NB4 (cell line): Measurements from ENCODE around the gene TMEM126A.
A peak's percentile ranks its signal among the peaks of the same experiment; 100 is the strongest.
"Not testable (repeated sequence)": the region's sequence is repeated elsewhere in the genome, so short reads cannot be mapped to it uniquely, and the experiment has no call there.

Experiments
- DNase-seq: peaks from one replicate; pipeline ENCODE4 v3.0.0; 2010; ENCODE audit warnings: low read depth
- H3K4me3 ChIP-seq: one replicate; pipeline ENCODE4 v1.5.1; 2011; ENCODE audit warnings: mild to moderate bottlenecking, low read depth, low read length, moderate library complexity
- CTCF ChIP-seq: IDR thresholded peaks from one replicate; pipeline ENCODE4 v1.5.1; 2012; ENCODE audit warnings: low read depth, low read length
- MAX ChIP-seq: IDR thresholded peaks from 2 replicates; pipeline ENCODE4 v1.6.1; 2011; ENCODE audit warnings: low read depth, low read length
- MYC ChIP-seq: IDR thresholded peaks from 2 replicates; pipeline ENCODE4 v1.6.1; 2011; ENCODE audit warnings: low read depth, low read length
- POLR2A ChIP-seq: IDR thresholded peaks from 2 replicates; pipeline ENCODE4 v1.6.1; 2011; ENCODE audit warnings: mild to moderate bottlenecking; ENCODE audit not compliant: insufficient read length; ENCODE audit errors: extremely low read depth

Gene TMEM126A

GRCh38 chr11:85647604-85648299 is at the start of gene TMEM126A:
Gene TMEM126A (plus strand): TSS chr11:85647967. CDS start chr11:85650256, 2,289 bp downstream.
- H3K4me3 ChIP-seq = peak within 1 kb of the TSS; percentile 82
- TF ChIP-seq POLR2A = peak; percentile 98
- peak; percentile 79 for TF ChIP-seq MYC
- TF ChIP-seq MAX = peak; percentile 80
- no peak for TF ChIP-seq CTCF

GRCh38 chr11:85599083-85599482 is 48.7 kb upstream of the TMEM126A start:
- DNase-seq = no peak
- TF ChIP-seq MAX = no peak
- no peak for TF ChIP-seq MYC
- TF ChIP-seq CTCF = no peak
- TF ChIP-seq POLR2A = no peak
- H3K4me3 ChIP-seq = no peak overlapping the region

More at GRCh38 chr11:85647604-85648299, at the start of gene TMEM126A:
- DNase-seq = peak; percentile 97

GRCh38 chr11:85602526-85603213 is 45.1 kb upstream of the TMEM126A start:
- TF ChIP-seq MYC (no peak), MAX (no peak), CTCF (no peak), POLR2A (no peak)
- peak; percentile 62 for DNase-seq
- no peak overlapping the region for H3K4me3 ChIP-seq

GRCh38 chr11:85603220-85603619 is 44.5 kb upstream of the TMEM126A start:
- H3K4me3 ChIP-seq = no peak overlapping the region
- no peak for DNase-seq
- no peak for TF ChIP-seq MYC
- TF ChIP-seq CTCF = no peak
- TF ChIP-seq POLR2A = no peak
- TF ChIP-seq MAX = no peak

GRCh38 chr11:85606237-85606636 is 41.5 kb upstream of the TMEM126A start:
- not testable (repeated sequence) for H3K4me3 ChIP-seq, DNase-seq

GRCh38 chr11:85608621-85609020 is 39.1 kb upstream of the TMEM126A start:
- H3K4me3 ChIP-seq, DNase-seq: not testable (repeated sequence)

- H3K4me3 ChIP-seq, DNase-seq: not testable (repeated sequence)
Measured at GRCh38 chr11:85609286-85609685, 38.5 kb upstream of the TMEM126A start.

- peak; percentile 48 for DNase-seq
Measured at GRCh38 chr11:85611643-85612042, 36.1 kb upstream of the TMEM126A start.

More at GRCh38 chr11:85611643-85612042, 36.1 kb upstream of the TMEM126A start:
- H3K4me3 ChIP-seq = not testable (repeated sequence)
